ENCODE measurements around the gene PTPRT.

DNA sequence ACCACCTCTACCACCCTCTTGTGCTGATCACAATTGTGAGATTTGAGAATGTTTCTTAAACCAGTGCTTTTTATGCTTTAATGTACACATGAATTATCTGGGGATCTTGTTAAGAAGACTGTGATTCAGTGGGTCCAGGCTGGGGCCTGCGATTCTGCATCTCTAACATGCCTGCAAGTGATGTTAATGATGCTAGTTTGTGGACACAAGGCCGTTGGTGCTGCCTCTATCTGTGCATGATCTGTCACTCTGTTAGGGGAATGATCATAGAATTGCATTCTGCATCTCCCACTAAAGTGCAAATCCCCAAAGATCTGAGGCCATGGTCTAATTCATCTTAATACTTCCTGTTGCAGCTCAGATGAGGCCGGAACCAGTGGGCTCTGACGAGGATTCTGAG lies 746.5 kb downstream of the PTPRT start:
- TF ChIP-seq POLR2AphosphoS5 (IDR thresholded peaks at IDR 0.05; ENCODE audit: borderline replicate concordance, low read depth, low read length) (no peak), EZH2 (IDR thresholded peaks at IDR 0.05) (no peak), FOXP2 (optimal IDR thresholded peaks at IDR 0.05; ENCODE audit: control extremely low read depth, extremely low read length, insufficient read depth) (no peak)
